Measurements from ENCODE around the gene SYT9.

The SYT9 gene

DNA sequence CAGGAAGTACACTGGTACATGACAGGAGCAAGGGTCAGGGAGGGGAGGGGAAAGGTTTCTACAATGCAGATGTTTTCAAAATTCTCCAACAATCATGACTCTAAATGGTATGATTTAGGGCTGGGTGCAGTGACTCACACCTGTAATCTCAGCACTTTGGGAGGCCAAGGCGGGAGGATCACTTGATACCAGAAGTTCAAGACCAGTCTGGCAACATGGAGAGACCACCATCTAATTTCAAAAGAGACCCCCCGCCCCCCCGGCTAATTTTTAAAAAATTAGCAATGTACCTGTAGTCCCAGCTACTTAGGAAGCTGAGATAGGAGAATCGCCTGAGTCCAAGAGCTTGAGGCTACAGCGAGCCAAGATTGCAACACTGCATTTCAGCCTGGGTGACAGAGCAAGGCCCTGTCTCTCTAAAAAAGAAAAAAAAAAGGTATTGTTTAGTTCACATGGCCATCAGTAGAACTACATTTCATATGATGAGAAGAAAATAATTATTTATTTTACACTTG lies 217.7 kb downstream of the SYT9 start:
- no peak for DNase-seq (ENCODE audit: low read depth)

DNA sequence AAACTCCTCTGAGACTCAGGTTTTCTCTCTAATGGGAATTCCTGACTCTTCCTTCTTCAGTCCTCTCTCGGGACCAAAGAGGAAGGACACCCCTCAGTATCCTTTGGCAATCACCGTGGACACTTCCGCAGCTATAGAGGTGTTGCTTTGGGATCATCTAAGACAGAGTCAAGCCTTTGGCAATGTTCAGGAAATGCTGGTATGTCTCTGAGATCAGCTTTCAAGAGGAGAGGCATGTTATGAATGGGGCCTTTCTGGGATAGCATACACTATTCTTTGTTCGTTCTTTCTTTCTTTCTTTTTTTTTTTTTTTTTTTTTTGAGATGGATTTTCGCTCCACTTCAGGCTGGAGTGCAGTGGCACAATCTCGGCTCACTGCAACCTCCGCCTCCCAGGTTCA lies 219.4 kb downstream of the SYT9 start:
- no peak for DNase-seq (ENCODE audit: low read depth)

- DNase-seq (ENCODE audit: low read depth) = no peak
Observed at GRCh38 chr11:7473717-7474116, 222.0 kb downstream of the SYT9 start.

- no peak for DNase-seq (ENCODE audit: low read depth)
Observed at GRCh38 chr11:7480113-7480512, 228.4 kb downstream of the SYT9 start.

- no peak for DNase-seq (ENCODE audit: low read depth)
Observed at GRCh38 chr11:7484131-7484530, 232.4 kb downstream of the SYT9 start.

DNA sequence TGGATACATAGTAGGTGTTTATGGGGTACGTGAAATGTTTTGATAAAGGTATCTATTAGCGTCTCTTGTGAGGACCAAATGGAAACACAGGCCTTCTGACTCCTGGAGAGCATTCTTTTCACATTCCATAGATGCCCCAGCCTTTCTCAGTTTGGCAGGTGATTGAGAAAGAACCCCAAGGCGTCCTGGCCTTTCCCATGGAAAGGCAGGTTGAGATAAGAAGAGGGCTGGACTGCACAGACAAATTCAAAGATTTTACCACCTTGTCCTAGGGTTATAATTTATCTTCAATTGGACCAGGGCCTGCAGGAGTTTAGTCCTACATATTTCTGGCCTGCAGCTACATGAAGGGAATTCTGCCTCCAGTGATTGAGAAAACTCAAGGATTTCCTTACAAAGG lies 232.9 kb downstream of the SYT9 start:
- DNase-seq (ENCODE audit: low read depth) = no peak

DNA sequence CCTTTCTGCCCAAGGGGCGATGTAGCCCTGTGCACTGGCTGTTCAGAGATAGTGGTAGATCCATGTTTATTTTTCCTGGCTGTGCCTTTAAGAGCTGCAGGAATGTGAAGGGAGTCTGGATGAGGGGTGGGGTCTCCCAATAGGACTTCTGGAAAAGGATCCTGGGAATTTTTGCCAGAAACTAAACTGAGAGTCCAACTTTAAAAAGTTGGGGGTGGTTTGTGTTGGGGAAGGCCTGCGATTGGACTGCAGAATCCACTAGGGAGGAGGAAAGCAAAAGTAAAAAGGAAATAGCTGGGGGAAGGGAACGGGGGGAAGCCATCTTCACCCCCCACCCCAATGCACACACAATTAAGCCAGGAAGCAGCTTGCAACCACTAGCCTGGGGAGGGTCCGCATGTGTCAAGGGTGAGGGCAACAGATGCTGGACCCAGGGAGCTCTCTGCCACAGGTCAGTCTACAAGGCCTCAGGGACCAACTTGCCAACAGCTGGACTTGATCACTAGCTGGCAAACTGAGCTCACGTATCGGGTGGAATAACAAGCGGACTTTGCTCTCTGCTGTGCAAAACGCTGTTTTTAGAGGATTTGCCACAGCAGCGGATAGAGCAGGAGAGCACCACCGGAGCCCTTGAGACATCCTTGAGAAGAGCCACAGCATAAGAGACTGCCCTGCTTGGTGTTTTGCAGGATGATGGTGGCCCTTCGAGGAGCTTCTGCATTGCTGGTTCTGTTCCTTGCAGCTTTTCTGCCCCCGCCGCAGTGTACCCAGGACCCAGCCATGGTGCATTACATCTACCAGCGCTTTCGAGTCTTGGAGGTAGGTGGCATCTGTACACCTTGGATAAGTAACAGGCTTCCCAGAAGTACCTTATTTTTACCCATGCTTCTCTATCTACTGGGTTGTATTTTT lies 233.7 kb downstream of the SYT9 start, which contains the start of gene OLFML1:
Gene OLFML1, plus strand, starts transcription at position 321 of the 912 bp plus-strand sequence. Its CDS starts 370 bp downstream, at position 691.
- no peak for DNase-seq (ENCODE audit: low read depth)

GRCh38 chr11:7486098-7486780 lies 234.5 kb downstream of the SYT9 start:
- DNase-seq (ENCODE audit: low read depth) = no peak

DNA sequence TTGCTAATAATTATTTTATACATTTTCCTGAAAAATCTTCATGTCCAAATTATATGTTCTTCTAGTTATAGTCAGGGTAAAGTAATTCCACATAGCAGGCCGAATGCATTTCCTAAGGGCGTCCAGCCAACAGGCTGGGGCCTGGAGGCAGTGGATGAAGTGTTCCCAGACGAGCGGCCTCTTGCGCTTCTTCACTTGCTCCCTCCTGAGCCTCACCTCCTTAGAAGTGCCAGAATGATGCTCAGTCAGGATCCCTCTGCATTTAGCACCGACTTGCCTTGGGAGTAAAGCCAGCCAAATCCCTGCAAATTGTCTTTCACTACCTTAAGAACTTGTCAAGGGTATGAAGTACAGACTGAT lies 235.1 kb downstream of the SYT9 start:
- DNase-seq (ENCODE audit: low read depth) = no peak

DNA sequence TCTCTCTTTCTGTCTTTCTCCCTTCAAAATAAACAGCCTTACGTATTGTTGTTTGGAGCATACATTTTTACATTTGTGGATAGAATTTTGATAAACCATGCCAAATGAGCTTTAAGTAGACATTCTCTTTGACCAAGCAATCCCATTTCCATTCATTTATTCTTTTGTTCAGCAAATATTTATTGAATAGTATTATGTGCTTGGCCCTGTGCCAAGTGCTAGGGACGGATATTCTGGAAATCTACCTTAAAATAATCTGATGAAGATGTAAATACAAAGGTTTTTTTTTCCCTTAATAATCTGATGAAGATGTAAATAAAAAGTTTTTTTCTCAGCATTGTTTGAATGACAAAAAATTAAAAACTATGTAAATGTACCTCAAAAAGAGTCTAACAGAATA lies 235.7 kb downstream of the SYT9 start:
- no peak for DNase-seq (ENCODE audit: low read depth)

GRCh38 chr11:7488681-7489080 lies 237.0 kb downstream of the SYT9 start:
- DNase-seq (ENCODE audit: low read depth) = no peak

GRCh38 chr11:7489376-7489775 lies 237.7 kb downstream of the SYT9 start:
- no peak for DNase-seq (ENCODE audit: low read depth)

GRCh38 chr11:7490054-7490453 lies 238.3 kb downstream of the SYT9 start:
- no peak for DNase-seq (ENCODE audit: low read depth)

- no peak for DNase-seq (ENCODE audit: low read depth)
Observed at GRCh38 chr11:7490535-7490934, 238.8 kb downstream of the SYT9 start.

GRCh38 chr11:7492253-7492652 lies 240.5 kb downstream of the SYT9 start:
- DNase-seq (ENCODE audit: low read depth) = no peak

GRCh38 chr11:7493670-7494069 lies 242.0 kb downstream of the SYT9 start:
- DNase-seq (ENCODE audit: low read depth) = no peak

GRCh38 chr11:7494086-7494745 lies 242.5 kb downstream of the SYT9 start:
- DNase-seq (ENCODE audit: low read depth) = no peak

DNA sequence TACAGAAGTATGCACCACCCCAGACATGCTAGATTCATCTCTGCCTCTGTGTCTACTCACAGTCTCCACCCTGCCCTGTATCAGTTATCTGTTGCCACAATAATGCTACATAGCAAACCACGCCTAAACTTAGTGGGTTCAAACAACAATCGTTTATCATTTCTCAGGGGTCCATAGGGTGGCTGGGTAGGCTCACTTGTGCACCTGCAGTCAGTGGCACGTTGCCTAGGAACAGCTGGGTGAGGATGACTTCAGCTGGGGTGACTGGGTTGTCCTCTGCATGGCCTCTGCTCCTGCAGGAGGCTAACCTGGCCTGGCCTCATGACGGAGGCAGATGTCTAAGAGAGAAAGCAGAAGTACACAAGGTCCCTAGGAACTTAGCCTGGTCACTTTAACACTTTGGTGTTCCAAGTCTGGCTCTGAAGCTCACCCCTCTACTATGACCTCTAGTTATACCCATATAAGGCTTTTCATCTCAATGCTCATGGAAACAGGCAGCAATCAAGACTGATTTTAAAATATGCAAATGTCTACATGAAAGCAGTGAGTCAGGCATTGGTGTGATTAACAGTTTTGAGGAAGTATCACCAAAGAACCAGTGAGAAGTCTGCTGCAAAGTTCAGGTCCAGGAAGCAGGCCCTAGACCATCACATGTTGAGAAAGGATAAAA lies 244.3 kb downstream of the SYT9 start:
- DNase-seq (ENCODE audit: low read depth) = no peak

GRCh38 chr11:7498193-7498592 lies 246.5 kb downstream of the SYT9 start:
- DNase-seq (ENCODE audit: low read depth) = no peak

GRCh38 chr11:7499081-7499480 lies 247.4 kb downstream of the SYT9 start:
- DNase-seq (ENCODE audit: low read depth) = no peak

GRCh38 chr11:7500251-7500650 lies 248.5 kb downstream of the SYT9 start:
- no peak for DNase-seq (ENCODE audit: low read depth)

- no peak for DNase-seq (ENCODE audit: low read depth)
Observed at GRCh38 chr11:7501251-7501650, 249.5 kb downstream of the SYT9 start.
